Measurements from ENCODE around the gene ZC3HAV1L.
"Not testable (repeated sequence)": the region's sequence is repeated elsewhere in the genome, so short reads cannot be mapped to it uniquely, and the experiment has no call there.

ZC3HAV1L gene

DNA sequence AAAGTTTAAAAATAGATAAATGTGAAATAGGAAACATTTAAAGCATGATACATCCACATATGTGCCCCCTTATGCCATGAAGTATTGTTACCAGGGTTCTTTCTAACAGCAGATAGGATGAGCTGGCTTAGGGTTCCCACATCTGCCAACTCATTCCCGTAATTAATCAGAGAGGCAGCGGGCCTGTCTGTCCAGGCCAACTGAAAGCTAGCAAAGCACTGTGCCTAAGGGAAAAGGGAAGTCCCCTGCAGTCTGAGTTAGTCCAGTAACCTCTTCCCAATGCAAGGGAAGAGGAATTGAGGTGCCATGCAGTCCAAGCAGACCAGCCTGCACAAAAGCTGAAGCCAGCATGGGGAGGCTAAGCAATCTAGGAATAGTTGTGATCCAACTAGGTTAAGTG is 18.3 kb upstream of the ZC3HAV1L start:
- no peak for DNase-seq (ENCODE audit: low read depth in 1 of 2, low spot score in 1 of 2)

DNA sequence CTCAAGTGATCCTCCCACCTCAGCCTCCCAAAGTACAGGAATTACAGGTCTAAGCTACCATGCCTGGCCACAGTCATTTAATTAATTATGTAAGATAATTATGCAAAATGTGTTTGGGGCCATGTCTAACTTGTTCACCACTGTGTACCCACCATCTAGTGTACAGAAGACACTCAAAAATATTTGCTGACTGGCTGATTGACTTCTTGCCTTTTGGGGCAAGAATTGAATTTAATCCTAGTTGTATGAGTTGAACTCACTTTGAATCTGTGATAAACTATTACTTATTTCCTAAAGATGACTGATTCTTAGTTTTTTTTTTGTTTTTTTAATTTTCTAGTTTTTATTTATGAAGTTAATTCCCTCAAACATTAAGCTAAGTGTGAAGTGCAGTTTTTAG is 15.8 kb upstream of the ZC3HAV1L start:
- DNase-seq (ENCODE audit: low read depth in 1 of 2, low spot score in 1 of 2), result no peak

DNA sequence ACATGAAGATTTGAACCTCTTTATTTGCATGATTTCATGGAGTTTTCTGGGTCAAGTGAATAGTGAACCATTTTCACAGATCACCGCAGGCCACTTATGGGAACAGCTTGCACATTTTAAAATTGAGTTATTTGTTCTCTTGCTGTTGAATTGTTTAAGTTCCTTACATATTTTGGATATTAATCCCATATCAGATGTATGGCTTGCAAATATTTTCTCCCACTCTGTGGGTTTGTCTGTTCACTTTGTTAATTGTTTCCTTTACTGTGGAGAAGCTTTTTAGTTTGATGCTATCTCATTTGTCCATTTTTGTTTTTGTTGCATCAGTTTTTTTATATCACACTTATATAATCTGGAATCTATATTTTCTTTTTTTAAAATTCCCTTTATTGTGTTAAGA is 14.1 kb upstream of the ZC3HAV1L start:
- no peak for DNase-seq (ENCODE audit: low read depth in 1 of 2, low spot score in 1 of 2)

DNA sequence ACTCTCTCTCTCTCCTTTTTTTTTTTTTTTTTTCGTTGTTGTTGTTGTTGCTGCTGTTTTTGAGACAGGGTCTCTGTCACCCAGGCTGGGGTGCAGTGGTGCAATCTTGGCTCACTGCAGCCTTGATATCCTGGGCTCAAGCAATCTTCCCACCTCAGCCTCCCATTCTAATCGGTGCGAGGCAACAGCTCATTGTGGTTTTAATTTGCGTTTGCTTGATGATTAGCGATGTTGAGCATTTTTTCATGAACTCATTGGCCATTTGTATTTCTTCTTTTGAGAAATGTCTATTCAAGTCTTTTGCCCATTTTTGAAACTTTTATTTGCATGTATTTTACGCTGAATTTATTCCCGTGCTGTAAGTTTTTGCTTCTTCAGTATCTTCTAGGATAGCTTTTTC is 13.3 kb upstream of the ZC3HAV1L start:
- no peak for DNase-seq (ENCODE audit: low read depth in 1 of 2, low spot score in 1 of 2)

DNA sequence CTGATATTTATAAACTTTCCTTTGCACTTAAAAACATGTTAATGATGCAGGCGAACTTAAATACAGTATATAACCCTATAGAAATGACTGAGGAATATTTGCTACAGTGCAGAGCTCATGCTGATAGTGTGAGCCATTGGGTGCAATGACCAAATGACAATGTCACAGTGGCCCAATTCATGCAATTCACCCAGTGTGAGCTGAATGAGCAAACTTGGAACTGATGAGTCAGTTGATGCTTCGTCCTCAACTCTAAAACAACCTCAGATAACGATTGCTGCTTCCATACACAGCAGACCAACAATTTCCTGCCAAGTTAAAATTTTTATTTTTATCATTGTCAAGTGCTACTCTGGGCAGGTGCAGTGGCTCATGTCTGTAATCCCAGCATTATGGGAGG is 12.1 kb upstream of the ZC3HAV1L start:
- no peak for DNase-seq (ENCODE audit: low read depth in 1 of 2, low spot score in 1 of 2)

DNA sequence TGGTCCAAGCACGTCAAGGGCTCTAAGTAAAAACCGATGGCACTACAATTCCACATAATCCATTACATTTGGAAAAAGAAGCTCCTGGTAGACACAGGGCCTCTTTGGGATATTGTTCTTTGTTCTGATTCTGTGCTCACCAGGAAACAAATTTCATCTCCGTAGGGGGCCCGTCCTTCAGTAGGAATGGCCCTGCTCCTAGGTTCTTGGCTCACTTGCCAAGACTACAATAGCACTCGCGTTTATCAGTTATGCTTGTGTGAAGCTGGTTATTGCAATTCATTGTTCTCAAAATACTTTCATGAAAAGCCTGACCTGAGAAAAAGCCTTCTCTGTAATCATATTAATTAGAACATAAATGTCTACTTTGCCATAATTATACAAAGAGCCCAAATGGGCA is 10.3 kb upstream of the ZC3HAV1L start:
- no peak for DNase-seq (ENCODE audit: low read depth in 1 of 2, low spot score in 1 of 2)

DNA sequence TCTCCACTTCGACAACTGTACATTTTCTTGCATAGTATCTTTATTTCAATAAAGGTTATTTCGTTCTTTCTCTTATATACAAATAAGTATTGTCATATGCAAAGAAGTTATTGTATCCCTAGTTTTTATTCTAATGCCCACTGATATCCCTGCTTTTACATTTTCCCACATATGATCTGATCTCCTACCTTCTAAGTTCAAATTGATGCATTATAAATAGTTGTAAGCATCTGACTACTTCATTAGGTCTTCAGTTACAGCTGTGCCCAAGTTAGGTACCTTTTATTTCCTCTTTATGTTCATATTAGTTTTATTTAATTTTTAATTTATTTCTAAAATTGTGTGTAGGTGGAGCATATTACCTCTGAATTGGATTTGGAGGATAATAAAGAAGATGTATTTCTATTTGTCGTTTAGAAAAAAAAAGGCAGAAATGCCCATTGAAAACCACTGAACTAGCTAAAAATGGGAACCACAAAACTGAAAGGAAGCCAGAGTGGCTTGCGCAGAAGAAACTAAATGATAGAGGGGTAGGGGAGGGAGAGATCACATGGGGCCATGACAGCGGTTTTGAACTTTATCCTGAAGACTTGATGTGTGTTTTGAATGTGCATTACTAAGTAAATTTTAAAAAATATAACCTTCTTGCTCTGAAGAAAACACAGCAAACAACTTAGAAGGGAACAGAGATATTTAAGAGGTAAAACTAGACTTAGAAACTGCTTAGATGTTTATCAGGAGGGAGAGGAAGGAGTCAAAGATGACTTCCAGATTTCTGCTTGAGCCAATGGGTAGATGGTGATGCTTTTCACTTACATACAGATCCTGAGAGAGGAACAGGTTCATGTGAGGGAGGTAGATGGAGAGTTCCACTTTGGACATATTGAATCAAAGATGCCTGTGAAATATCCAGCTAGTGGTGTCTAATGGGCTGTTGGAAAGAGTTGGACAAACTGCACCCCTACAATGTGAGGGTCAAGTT is 9.3 kb upstream of the ZC3HAV1L start:
- DNase-seq (ENCODE audit: low read depth in 1 of 2, low spot score in 1 of 2), result no peak

DNA sequence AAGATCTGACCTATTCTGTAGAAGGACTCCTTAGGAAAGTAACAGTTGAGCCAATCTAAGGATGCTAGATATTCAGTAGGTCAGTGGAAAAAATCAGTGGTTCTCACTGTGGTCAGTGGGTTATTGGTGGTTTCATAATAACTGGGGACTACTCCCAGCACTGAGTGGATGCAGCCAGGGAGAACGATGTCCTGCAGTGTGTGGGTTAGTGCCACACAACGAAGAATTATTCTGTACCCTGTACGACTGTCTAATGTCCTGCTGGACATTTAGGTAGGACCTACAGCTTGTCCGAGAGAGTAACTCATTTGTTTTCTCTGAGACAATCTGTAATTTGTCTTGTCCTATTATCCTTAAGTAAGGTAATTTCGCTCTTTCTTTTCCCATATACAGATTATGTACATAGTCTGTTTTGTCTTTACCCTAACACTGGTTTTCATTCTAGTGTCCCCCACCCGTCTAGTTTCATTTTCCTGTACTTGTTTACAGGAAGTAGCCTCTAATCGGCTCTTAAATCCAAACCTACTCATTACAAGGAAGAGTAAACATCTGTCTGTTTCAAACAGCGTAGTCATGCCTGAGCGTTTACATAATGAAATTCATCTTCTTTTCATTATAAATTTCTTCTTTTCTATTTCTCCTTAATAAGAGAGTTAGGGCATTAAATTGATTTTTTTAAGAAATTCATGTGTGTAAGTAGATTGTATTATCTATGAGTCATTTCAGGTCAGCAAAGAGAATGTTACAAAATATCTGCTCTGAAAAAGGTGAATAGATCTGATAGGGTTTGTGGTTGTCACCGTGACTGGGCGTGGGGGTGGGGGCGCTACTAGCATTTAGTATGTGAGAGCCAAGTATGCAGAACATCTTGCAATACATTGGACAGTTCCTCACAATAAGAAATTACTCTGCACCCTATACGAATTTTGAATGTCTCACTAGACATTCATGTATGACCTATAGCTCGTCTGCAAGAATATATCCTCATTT is 8.3 kb upstream of the ZC3HAV1L start:
- DNase-seq (ENCODE audit: low read depth in 1 of 2, low spot score in 1 of 2), result peak; percentile 23 to 40

DNA sequence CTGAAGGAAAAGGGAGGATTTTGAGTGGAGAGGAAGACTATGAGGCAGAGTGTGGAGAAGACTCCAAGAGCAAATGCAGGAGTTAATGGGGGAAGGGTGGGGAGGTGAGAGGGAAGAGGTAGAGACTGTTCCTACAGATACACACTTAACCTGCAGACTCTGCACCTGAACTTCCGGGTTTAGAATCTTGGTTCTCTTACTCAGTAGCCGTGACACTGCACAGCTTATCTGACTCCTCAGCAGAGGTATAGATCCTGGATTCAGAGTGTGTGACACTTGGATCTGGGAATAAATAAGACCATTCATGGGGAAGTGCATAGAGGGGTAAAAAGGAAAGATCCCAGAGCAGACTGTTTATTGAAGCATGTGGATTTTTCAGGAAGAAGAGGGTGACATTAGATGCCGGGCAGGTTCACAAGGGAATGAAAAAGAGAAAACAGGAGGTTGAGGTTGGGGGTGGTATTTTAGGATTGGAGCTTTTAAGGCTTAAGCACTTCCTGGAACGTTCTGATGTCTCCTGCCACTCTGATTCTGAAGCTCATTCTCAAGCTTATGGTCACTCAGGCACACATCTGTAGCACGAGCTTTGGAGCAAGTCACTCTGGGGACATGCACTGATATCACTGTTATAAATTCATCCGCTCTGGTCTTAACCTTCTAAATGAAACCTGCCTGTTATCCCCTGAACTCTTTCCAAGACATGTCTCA is 5.7 kb upstream of the ZC3HAV1L start:
- no peak for DNase-seq (ENCODE audit: low read depth in 1 of 2, low spot score in 1 of 2)

DNA sequence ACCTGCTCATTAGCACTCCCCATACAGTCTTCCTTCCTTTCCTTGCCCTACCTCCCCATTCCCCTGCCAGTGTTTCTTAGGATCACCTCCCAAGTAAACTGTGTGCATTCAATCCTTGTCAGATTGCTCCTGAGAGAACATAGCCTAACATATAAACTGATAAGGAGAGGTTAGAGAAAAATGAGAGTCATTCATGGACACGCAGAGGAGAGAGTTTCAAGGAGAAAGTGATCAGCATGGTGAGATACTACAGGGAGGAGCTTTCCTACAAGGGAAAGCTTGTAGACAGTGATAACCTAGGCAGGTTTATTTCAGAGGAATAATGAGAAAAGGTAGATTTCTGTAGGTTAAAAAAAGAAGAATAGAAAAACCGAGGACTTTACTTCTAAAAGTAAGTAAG is 2.8 kb upstream of the ZC3HAV1L start:
- no peak for DNase-seq (ENCODE audit: low read depth in 1 of 2, low spot score in 1 of 2)

DNA sequence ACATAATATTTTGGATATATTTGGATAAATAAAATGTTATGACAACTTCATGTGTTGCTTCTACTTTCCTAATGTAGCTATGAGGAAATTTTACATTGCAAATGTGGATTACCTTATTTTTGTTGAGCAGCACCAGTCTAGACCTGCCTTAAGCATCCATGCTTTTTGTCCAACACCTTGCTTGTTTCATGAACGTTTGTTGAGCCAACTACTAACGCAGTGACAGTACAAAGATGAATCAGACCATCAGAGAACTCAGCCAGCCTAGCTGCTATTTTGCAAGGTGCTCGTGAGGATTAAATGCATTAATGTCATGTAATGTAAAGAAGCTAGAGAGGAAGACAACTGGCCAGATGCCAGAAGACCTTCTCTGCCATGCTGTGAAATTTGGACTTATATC is 1.1 kb upstream of the ZC3HAV1L start:
- DNase-seq (ENCODE audit: low read depth in 1 of 2, low spot score in 1 of 2), result no peak

DNA sequence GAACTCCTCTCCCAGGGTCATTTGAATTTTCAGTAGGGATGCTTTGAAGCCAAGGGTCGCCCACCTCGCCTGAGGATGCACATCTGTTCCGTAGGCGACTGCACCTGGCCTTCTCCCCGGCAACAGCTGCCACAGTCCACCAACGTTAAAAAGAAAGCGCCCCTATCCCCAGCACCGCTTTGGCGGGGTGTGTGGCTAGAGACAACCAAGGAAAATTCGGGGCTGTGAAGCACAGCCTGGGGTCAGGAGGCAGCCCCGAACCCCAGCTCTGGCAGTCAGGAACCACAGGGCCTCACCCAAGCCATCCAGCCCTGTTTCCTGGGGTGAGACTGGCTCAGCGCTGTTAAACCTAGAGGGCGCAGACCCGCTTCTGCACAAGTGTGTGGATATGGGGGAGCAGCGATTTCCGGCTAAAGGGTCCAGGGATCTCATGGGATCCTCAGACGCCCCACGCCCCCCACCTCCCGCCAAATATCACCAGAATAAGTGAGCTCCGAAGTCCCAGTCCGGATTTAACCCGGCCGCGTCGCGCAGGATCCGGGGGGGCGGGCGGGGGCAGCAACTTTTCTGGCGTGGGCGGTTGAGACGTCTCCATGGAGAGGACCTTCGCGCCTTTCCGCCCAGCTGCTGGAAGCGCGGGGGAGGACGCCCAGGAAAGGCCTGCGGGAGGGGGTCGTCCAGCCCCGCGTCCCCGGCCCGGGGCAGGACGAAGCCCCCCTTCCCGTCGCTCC is 822 bp downstream of the ZC3HAV1L start:
- DNase-seq (ENCODE audit: low read depth in 1 of 2, low spot score in 1 of 2), result peak in 1 of 2 donors; percentile 21

DNA sequence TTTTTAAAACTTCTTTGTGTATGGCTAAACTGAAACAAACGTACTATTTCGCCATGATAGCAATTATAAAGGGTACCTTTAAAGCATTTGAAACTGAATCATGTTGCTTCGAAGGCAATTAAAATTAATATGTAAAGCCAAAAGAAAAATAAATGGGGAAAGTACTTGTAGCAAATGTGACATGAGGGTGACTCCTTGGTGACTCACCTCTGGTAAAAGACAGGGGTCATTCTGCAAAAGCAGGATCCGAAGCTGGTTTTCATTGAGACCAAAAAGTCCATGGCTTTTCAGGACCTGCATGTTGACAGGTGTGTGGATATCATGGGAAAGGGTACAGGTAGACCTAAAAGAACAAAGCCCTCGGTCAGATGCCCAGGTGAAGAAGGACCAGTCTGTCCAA is 1.5 kb downstream of the ZC3HAV1L start:
- DNase-seq (ENCODE audit: low read depth in 1 of 2, low spot score in 1 of 2), result no peak

DNA sequence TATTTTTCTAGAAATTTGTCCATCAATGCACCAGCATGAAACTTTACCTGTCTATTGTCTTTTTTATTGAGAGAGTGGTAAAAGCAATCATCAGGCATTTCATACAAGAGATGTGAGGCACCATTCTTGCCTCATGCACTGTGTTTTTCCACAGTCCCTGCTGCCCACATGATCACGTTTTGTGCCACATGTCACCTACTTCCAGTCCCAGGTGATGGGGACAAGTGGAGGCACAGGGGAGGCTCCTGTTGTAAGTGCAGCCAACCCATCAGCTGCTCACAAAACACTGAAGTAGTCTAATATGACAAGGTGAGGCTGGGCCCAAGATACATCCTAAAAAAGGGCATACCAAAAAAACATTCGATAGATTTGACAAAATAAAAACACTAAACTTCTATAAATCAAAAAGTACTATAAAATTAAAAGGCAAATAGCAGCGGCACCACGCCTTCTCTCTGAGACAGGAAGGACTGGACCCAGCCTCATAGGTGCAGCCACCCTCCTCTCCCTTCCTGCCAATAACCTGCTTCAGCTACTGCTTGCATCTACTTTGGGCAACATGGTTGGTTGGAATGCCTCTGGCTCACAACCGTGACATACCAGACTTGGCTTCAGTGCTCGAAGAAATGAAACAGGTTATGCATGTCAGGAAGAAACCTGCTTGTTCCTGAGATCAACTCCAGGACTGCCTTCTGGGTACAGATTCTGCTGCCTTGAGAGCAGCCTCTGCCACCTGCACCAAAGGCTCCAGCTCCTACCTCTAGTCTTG is 2.3 kb downstream of the ZC3HAV1L start:
- no peak for DNase-seq (ENCODE audit: low read depth in 1 of 2, low spot score in 1 of 2)

DNA sequence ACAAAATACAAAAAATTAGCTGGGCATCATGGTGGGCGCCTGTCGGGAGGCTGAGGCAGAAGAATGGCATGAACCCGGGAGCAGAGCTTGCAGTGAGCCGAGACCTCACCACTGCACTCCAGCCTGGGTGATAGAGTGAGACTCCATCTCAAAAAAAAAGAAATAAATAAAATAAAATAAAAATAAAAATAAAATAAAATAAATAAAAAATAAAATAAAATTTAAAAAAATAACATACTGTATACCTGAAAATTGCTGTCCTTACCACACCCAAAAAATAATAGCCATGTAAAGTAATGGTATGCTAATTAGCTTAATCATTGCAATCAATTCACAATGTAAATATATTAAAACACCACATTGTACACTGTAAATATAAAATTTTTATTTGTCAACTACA is 3.4 kb downstream of the ZC3HAV1L start:
- DNase-seq (ENCODE audit: low read depth in 1 of 2, low spot score in 1 of 2), result no peak

DNA sequence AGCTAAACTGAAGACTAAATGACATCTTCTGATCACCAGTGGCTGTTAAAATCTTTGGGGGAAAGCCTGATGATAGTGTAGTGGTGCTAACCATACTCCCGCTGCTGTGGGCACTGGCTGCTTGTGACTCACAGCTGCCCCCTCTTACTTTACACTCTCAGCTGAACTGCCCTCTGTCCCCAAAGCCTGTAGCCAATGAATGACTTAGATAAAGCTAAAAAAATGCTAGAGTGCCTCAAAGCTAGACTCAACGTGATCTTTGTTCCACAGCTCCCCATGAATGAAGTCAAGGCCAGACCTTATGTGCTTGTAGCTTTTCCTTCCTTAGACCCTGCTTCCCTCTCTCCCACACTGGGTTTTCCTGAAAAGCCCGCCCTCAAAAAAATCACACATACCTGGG is 6.5 kb downstream of the ZC3HAV1L start:
- DNase-seq (ENCODE audit: low read depth in 1 of 2, low spot score in 1 of 2), result no peak

DNA sequence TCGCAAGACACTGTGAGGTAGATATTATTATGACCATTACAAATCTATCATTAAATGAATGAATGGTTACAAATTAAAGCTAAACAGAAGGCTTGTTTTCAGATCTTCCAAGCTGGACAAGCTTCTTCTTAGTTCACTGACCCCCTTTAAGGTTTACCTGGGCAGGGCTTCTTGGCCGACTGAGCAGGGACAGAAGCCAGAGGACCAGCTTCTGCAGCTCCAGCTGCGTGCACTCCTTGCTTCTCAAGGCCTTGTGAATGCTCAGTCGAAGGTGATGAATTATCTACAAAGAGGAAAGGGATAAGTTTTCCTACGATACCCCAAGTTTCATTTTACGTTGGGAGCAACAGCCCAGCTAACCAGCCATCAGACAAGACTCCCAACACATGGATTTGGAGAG is 9.3 kb downstream of the ZC3HAV1L start:
- no peak for DNase-seq (ENCODE audit: low read depth in 1 of 2, low spot score in 1 of 2)

DNA sequence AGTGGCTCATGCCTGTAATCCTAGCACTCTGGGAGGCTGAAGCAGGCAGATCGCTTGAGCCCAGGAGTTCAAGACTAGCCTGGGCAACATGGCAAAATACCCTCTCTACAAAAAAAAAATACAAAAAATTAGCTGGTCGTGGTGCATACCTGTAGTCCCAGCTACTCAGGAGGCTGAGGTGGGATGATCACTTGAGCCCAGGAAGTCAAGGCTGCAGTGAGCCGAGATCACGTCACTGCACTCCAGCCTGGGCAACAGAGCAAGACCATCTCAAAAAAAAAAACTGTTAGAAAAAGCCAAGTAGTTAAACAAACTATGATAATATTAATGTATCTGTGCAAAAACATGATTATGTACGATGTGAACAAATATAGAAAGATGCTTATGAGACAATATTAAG is 10.0 kb downstream of the ZC3HAV1L start:
- DNase-seq (ENCODE audit: low read depth in 1 of 2, low spot score in 1 of 2), result not testable (repeated sequence)

DNA sequence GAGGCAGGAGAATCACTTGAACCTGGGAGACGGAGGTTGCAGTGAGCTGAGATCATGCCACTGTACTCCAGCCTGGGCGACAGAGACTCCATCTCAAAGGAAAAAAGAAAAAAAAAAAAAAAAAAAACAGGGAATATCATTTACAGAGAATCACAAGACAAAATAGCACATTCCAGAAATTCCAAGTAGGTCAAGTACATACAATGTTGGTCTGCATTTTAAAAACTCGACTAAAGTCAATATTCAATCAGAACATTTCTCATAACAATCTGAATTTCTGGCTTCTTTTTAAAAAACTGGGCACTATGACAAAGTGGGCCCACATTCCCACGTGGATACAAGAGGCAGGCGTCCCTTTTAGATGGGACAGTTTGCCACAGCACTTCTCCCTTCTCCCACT is 12.8 kb downstream of the ZC3HAV1L start:
- no peak for DNase-seq (ENCODE audit: low read depth in 1 of 2, low spot score in 1 of 2)

DNA sequence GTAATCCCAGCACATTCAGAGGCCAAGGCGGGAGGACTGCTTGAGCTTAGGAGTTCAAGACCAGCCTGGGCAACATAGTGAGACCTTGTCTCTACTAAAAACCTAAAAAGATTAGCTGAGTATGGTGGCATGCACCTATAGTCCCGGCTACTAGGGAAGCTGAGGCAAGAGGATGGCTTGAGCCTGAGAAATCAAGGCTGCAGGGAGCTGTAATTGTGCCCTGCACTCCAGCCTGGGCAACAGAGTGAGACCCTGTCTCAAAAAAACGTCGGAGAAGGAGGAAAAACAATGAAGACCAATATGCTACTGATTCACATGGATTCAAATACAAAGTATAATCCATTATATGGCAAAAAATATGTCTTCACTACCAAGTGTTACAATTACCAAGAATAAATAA is 13.6 kb downstream of the ZC3HAV1L start:
- DNase-seq (ENCODE audit: low read depth in 1 of 2, low spot score in 1 of 2), result no peak

Measured in activated CD4-positive, alpha-beta T cell treated with anti-CD3 and anti-CD28 coated beads, Interleukin-2, amount 50 U/mL, for 24 hours (primary cell).